Loucy (cell line): ENCODE measurements around the gene LIN9.

Experiments
- H2AFZ ChIP-seq: fragments of 200-600 bp; sonication (generic); 2 replicates; pipeline ENCODE4 v1.6.0; 2016; ENCODE audit warnings: antibody characterized with exemption, mild to moderate bottlenecking, low read length, moderate library complexity
- H3F3A ChIP-seq: fragments of 200-600 bp; 2 replicates; pipeline ENCODE4 v1.6.0; 2016; ENCODE audit warnings: antibody characterized with exemption, low read depth, mild to moderate bottlenecking
- H3K27me3 ChIP-seq: fragments of 200-600 bp; sonication (generic); 2 replicates; pipeline ENCODE4 v1.6.1; 2014; ENCODE audit warnings: low read length, mild to moderate bottlenecking; ENCODE audit not compliant: insufficient read depth, poor library complexity, severe bottlenecking
- H3K36me3 ChIP-seq: fragments of 200-600 bp; sonication (generic); 2 replicates; pipeline ENCODE4 v1.6.1; 2016; ENCODE audit warnings: low read length; ENCODE audit not compliant: insufficient read depth
- H3K4me1 ChIP-seq: fragments of 200-600 bp; sonication (generic); 2 replicates; pipeline ENCODE4 v1.5.1; 2014; ENCODE audit warnings: low read length, mild to moderate bottlenecking; ENCODE audit not compliant: insufficient read depth, poor library complexity, severe bottlenecking
- H3K4me2 ChIP-seq: fragments of 200-600 bp; sonication (generic); 2 replicates; pipeline ENCODE4 v1.6.0; 2014; ENCODE audit warnings: antibody characterized with exemption, low read length, low read depth, mild to moderate bottlenecking; ENCODE audit not compliant: poor library complexity, severe bottlenecking
- H3K4me3 ChIP-seq: fragments of 200-600 bp; sonication (generic); 2 replicates; pipeline ENCODE4 v1.5.1; 2014; ENCODE audit warnings: low read length, mild to moderate bottlenecking, mixed read lengths; ENCODE audit not compliant: poor library complexity, severe bottlenecking
- H3K79me2 ChIP-seq: fragments of 200-600 bp; sonication (generic); 2 replicates; pipeline ENCODE4 v1.6.1; 2014; ENCODE audit warnings: low read length; ENCODE audit not compliant: insufficient read depth
- H3K9ac ChIP-seq: fragments of 200-600 bp; sonication (generic); 2 replicates; pipeline ENCODE4 v1.6.0; 2014; ENCODE audit warnings: mild to moderate bottlenecking, low read depth, low read length, moderate library complexity; ENCODE audit not compliant: poor library complexity, severe bottlenecking
- H3K9me2 ChIP-seq: fragments of 200-600 bp; sonication (generic); replicated peaks from 2 replicates; pipeline ENCODE4 v1.6.1; 2016; ENCODE audit warnings: low read depth, low read length, mixed read lengths
- H3K9me3 ChIP-seq: fragments of 200-600 bp; sonication (generic); 2 replicates; pipeline ENCODE4 v1.6.1; 2014; ENCODE audit warnings: mild to moderate bottlenecking, antibody characterized with exemption, low read length, low read depth; ENCODE audit not compliant: insufficient read depth
- H4K20me1 ChIP-seq: fragments of 200-600 bp; sonication (generic); 2 replicates; pipeline ENCODE4 v1.6.0; 2014; ENCODE audit warnings: antibody characterized with exemption, low read length, mild to moderate bottlenecking; ENCODE audit not compliant: insufficient read depth, poor library complexity, severe bottlenecking
- CTCF ChIP-seq: fragments of 200-600 bp; sonication (generic); conservative IDR thresholded peaks from 2 replicates; pipeline ENCODE4 v1.5.1; 2014; ENCODE audit warnings: mild to moderate bottlenecking, antibody characterized with exemption, low read length
- EZH2phosphoT487 ChIP-seq: fragments of 200-600 bp; IDR thresholded peaks from 2 replicates; pipeline ENCODE4 v1.6.1; 2018; ENCODE audit warnings: antibody characterized with exemption, mild to moderate bottlenecking, moderate library complexity, borderline replicate concordance

Gene LIN9

GRCh38 chr1:226309398-226310244 is 657 bp upstream of the LIN9 start:
- Histone ChIP-seq H2AFZ (peak overlapping the region; percentile 83), H3K9me3 (no peaks in the 10 kb centered on the region), H3K4me3 (peak overlapping the region; percentile 99), H3K4me1 (peaks cover 42% of the 10 kb centered on the region), H4K20me1 (peaks cover 18% of the 10 kb centered on the region), H3K4me2 (peak overlapping the region; percentile 77), H3K27me3 (no peaks in the 10 kb centered on the region), H3K9me2 (no peaks in the 10 kb centered on the region), H3K36me3 (no peaks in the 10 kb centered on the region), H3K9ac (peak overlapping the region; percentile 99), H3F3A (no peaks in the 10 kb centered on the region), H3K79me2 (peaks cover 58% of the 10 kb centered on the region)
- TF ChIP-seq CTCF (no peak), EZH2phosphoT487 (no peak)

- peak overlapping the region; percentile 99 for H3K4me3 ChIP-seq
Measured at GRCh38 chr1:226308166-226308722, 720 bp downstream of the LIN9 start.

GRCh38 chr1:226306425-226306824 is 2.5 kb downstream of the LIN9 start:
- no peaks in the 10 kb centered on the region for H3F3A ChIP-seq
- H3K4me2 ChIP-seq: peak overlapping the region; percentile 89
- H3K9ac ChIP-seq: peak overlapping the region; percentile 47
- peak overlapping the region; percentile 46 for H3K4me3 ChIP-seq
- H3K27me3 ChIP-seq: no peaks in the 10 kb centered on the region
- H2AFZ ChIP-seq: no peak overlapping the region
- peaks cover 28% of the 10 kb centered on the region for H4K20me1 ChIP-seq
- H3K36me3 ChIP-seq: no peaks in the 10 kb centered on the region
- no peak for TF ChIP-seq EZH2phosphoT487
- TF ChIP-seq CTCF: no peak
- peaks cover 90% of the 10 kb centered on the region for H3K79me2 ChIP-seq
- peaks cover 69% of the 10 kb centered on the region for H3K4me1 ChIP-seq
- H3K9me3 ChIP-seq: no peaks in the 10 kb centered on the region
- no peaks in the 10 kb centered on the region for H3K9me2 ChIP-seq

More at GRCh38 chr1:226308166-226308722, 720 bp downstream of the LIN9 start:
- peaks cover 22% of the 10 kb centered on the region for H4K20me1 ChIP-seq
- peak overlapping the region; percentile 99 for H3K9ac ChIP-seq
- peaks cover 55% of the 10 kb centered on the region for H3K4me1 ChIP-seq
- no peaks in the 10 kb centered on the region for H3K9me3 ChIP-seq
- no peaks in the 10 kb centered on the region for H3K36me3 ChIP-seq
- no peaks in the 10 kb centered on the region for H3K9me2 ChIP-seq
- H3K79me2 ChIP-seq: peaks cover 71% of the 10 kb centered on the region
- H3F3A ChIP-seq: no peaks in the 10 kb centered on the region
- H3K27me3 ChIP-seq: no peaks in the 10 kb centered on the region
- peak overlapping the region; percentile 99 for H2AFZ ChIP-seq
- TF ChIP-seq CTCF (no peak), EZH2phosphoT487 (no peak)
- H3K4me2 ChIP-seq: peak overlapping the region; percentile 89
